IMR-90 (cell line): ENCODE measurements around the gene RBM11. TPM values are rescaled to one million over a fixed set of nuclear protein-coding genes. Genes with fewer than 3 reads are reported as not detected.
A peak's percentile ranks its signal among the peaks of the same experiment; 100 is the strongest.
"Not testable (repeated sequence)": the region's sequence is repeated elsewhere in the genome, so short reads cannot be mapped to it uniquely, and the experiment has no call there.

Experiments
- ATAC-seq: fragments of 200-7000 bp; cut with Tn5 transposase; 2 replicates; pipeline ENCODE4 v1.9.1; 2020; ENCODE audit warnings: low read depth, mild to moderate bottlenecking, moderate library complexity
- BruUV-seq: library from RNA; stranded (reverse); fragments of 400-500 nt; replicated peaks from 2 replicates; lab custom pipeline; 2021; lab: Mats Ljungman, UMichigan
- CTCF ChIA-PET: fragments of 300-600 bp; formaldehyde crosslinking; extraction: SDS; loops from one replicate; lab custom pipeline; 2021; ENCODE audit warnings: antibody characterized with exemption; lab: Yijun Ruan, JAX
- POLR2A ChIA-PET: fragments of 300-600 bp; sonication (Branson Sonifier 250); formaldehyde crosslinking; loops from one replicate; lab custom pipeline; 2022; ENCODE audit warnings: antibody characterized with exemption; ENCODE audit not compliant: unreplicated experiment; lab: Charles Lee
- DNase-seq: peaks from one replicate; pipeline ENCODE4 v3.0.0; 2013
- H2AFZ ChIP-seq: replicated peaks from 2 replicates; pipeline ENCODE3; 2013; ENCODE audit warnings: low read length, mild to moderate bottlenecking; ENCODE audit not compliant: poor library complexity
- H2AK5ac ChIP-seq: 2 replicates; pipeline ENCODE4 v1.6.1; 2013; ENCODE audit warnings: low read depth, low read length, inconsistent platforms
- H2AK9ac ChIP-seq: replicated peaks from 2 replicates; pipeline ENCODE3; 2013; ENCODE audit warnings: mild to moderate bottlenecking, low read depth, low read length, moderate library complexity; ENCODE audit not compliant: poor library complexity
- H2BK120ac ChIP-seq: 2 replicates; pipeline ENCODE4 v1.6.1; 2013; ENCODE audit warnings: low read depth, low read length, inconsistent platforms
- H2BK15ac ChIP-seq: 3 replicates; pipeline ENCODE4 v1.6.1; 2013; ENCODE audit warnings: low read depth, low read length, inconsistent platforms
- H2BK20ac ChIP-seq: 2 replicates; pipeline ENCODE4 v1.6.1; 2013; ENCODE audit warnings: low read depth, mild to moderate bottlenecking, inconsistent platforms, low read length, moderate library complexity
- H2BK5ac ChIP-seq: 2 replicates; pipeline ENCODE4 v1.6.1; 2013; ENCODE audit warnings: mild to moderate bottlenecking, low read depth, low read length, inconsistent platforms; ENCODE audit not compliant: poor library complexity, severe bottlenecking
- H3K14ac ChIP-seq: replicated peaks from 2 replicates; pipeline ENCODE4 v1.6.1; 2013; ENCODE audit warnings: low read depth, low read length, inconsistent platforms
- H3K18ac ChIP-seq: 2 replicates; pipeline ENCODE4 v1.6.1; 2013; ENCODE audit warnings: low read depth, low read length, control low read depth
- H3K23ac ChIP-seq: 2 replicates; pipeline ENCODE4 v1.6.1; 2013; ENCODE audit warnings: low read depth, low read length, inconsistent platforms
- H3K27ac ChIP-seq: 2 replicates; pipeline ENCODE4 v1.5.1; 2013; ENCODE audit warnings: mild to moderate bottlenecking, control low read depth, low read length; ENCODE audit not compliant: insufficient read depth
- H3K27me3 ChIP-seq: 2 replicates; pipeline ENCODE4 v1.6.1; 2013; ENCODE audit warnings: low read length; ENCODE audit not compliant: control insufficient read depth, insufficient read depth
- H3K36me3 ChIP-seq: 2 replicates; pipeline ENCODE4 v1.6.1; 2013; ENCODE audit warnings: low read length, mixed read lengths; ENCODE audit not compliant: control insufficient read depth, insufficient read depth
- H3K4ac ChIP-seq: 2 replicates; pipeline ENCODE4 v1.6.1; 2013; ENCODE audit warnings: low read depth, low read length, inconsistent platforms
- H3K4me1 ChIP-seq: 2 replicates; pipeline ENCODE4 v1.6.1; 2013; ENCODE audit warnings: low read length, mixed read lengths; ENCODE audit not compliant: control insufficient read depth, insufficient read depth
- H3K4me2 ChIP-seq: 2 replicates; pipeline ENCODE4 v1.6.1; 2013; ENCODE audit warnings: low read depth, mild to moderate bottlenecking, control low read depth, low read length, moderate library complexity
- H3K4me3 ChIP-seq: 2 replicates; pipeline ENCODE4 v1.5.1; 2013; ENCODE audit warnings: low read depth, mild to moderate bottlenecking, control low read depth, low read length, moderate library complexity; ENCODE audit not compliant: insufficient read depth
- H3K56ac ChIP-seq: 2 replicates; pipeline ENCODE4 v1.6.1; 2013; ENCODE audit warnings: low read length, inconsistent platforms; ENCODE audit not compliant: insufficient read depth; ENCODE audit errors: extremely low read depth
- H3K79me1 ChIP-seq, 2 experiments: 2 replicates each; pipeline ENCODE4 v1.6.1; 2013; ENCODE audit warnings: low read length in 2 of 2, inconsistent platforms in 1 of 2, low read depth in 1 of 2
- H3K9ac ChIP-seq: 2 replicates; pipeline ENCODE4 v1.6.1; 2013; ENCODE audit warnings: low read depth, low read length, control low read depth
- H3K9me1 ChIP-seq: 2 replicates; pipeline ENCODE4 v1.6.1; 2013; ENCODE audit warnings: low read length, inconsistent platforms; ENCODE audit not compliant: insufficient read depth
- H3K9me3 ChIP-seq: 2 replicates; pipeline ENCODE4 v1.6.1; 2013; ENCODE audit warnings: low read length; ENCODE audit not compliant: control insufficient read depth, insufficient read depth
- H4K20me1 ChIP-seq: 2 replicates; pipeline ENCODE4 v1.6.1; 2013; ENCODE audit warnings: low read length, inconsistent platforms; ENCODE audit not compliant: insufficient read depth
- H4K5ac ChIP-seq: 2 replicates; pipeline ENCODE4 v1.6.1; 2013; ENCODE audit warnings: mild to moderate bottlenecking, low read depth, low read length, control low read depth
- H4K8ac ChIP-seq, 2 experiments: 2 replicates each; pipeline ENCODE4 v1.6.1; 2013; ENCODE audit warnings: low read depth in 2 of 2, low read length in 2 of 2, control low read depth in 1 of 2, inconsistent platforms in 1 of 2
- H4K91ac ChIP-seq: 2 replicates; pipeline ENCODE4 v1.6.1; 2013; ENCODE audit warnings: low read depth, low read length, inconsistent platforms; ENCODE audit not compliant: insufficient read depth
- MAFK ChIP-seq: IDR thresholded peaks from 2 replicates; pipeline ENCODE4 v1.6.1; 2012; ENCODE audit warnings: low read depth, low read length, improper control_type of control experiment
- RAD21 ChIP-seq: IDR thresholded peaks from 2 replicates; pipeline ENCODE4 v1.6.1; 2012; ENCODE audit warnings: low read length, improper control_type of control experiment
- WGBS, 2 experiments: methylation state at CpG; one replicate each; pipeline versions ENCODE4 v1.1.5 to v1.1.7; 2013; ENCODE audit warnings: missing lambda C conversion rate in 2 of 2; ENCODE audit not compliant: insufficient read length in 1 of 2; ENCODE audit errors: extremely low coverage in 2 of 2; 5-methylcytosine and 5-hydroxymethylcytosine counted together
- dilution Hi-C: fragments of 300-500 bp; cut with HindIII; formaldehyde crosslinking; loops from one replicate; pipeline ENCODE4 v1.14.3; 2018; ENCODE audit warnings: low sequenced_read_pairs; ENCODE audit not compliant: unreplicated experiment
- in situ Hi-C: fragments of 300-500 bp; cut with MboI; formaldehyde crosslinking; loops from 3 replicates; pipeline ENCODE4 v1.14.3; 2019; ENCODE audit warnings: low sequenced_read_pairs, inconsistent platforms, mixed read lengths
- intact Hi-C: fragments of 100-400 bp; cut with micrococcal nuclease; formaldehyde crosslinking; loops from 2 replicates; pipeline ENCODE4 v1.10.0; 2022
- polyA plus RNA-seq, 3 experiments: library from polyadenylated mRNA; depleted of rRNA; stranded (reverse); fragments of >200 nt; gene quantifications; 2 replicates each; pipeline ENCODE4 v1.2.3, GENCODE V29; 2012; ENCODE audit warnings: low replicate concordance in 1 of 3
- total RNA-seq: library from RNA; depleted of rRNA; stranded (reverse); fragments of >200 nt; gene quantifications from 2 replicates; pipeline ENCODE4 v1.2.3, GENCODE V29; 2012

The RBM11 gene
- total and polyA plus RNA-seq, 2 of the 4 experiments (the other 2 are of a cell fraction): 0.10 to 0.18 TPM

DNA sequence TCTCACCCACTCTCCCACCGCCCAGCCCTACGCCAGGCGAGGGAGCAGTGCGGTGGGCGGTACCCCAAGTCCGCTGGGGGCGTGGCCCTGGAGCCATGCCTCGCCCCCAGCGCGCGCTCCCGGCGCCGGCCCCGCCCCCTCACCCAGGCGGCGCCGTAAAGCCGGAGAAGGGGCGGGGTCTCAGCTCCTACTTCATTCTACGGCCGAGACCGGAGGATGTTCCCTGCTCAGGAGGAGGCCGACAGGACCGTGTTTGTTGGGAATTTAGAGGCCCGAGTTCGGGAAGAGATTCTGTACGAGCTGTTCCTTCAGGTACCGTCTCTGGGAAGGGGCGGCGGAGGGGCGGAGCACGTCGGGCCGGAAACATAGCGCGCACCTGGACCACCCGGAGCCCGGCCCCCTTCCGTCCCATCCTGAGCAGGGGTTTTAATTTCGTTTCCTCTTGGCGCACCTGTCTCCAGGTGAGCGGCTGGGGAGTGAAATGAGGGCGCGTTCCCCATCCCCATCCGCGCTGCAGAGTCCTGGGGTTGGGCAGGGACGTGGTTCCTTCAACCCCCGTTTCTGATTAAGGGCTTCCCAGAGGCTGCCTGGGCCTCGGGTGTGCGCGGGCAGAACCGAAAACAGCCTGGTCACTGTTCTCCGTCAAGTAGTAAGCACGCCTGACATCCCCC, at the start of gene RBM11 (continued):
- TF ChIP-seq MAFK (no peak), RAD21 (no peak)

DNA sequence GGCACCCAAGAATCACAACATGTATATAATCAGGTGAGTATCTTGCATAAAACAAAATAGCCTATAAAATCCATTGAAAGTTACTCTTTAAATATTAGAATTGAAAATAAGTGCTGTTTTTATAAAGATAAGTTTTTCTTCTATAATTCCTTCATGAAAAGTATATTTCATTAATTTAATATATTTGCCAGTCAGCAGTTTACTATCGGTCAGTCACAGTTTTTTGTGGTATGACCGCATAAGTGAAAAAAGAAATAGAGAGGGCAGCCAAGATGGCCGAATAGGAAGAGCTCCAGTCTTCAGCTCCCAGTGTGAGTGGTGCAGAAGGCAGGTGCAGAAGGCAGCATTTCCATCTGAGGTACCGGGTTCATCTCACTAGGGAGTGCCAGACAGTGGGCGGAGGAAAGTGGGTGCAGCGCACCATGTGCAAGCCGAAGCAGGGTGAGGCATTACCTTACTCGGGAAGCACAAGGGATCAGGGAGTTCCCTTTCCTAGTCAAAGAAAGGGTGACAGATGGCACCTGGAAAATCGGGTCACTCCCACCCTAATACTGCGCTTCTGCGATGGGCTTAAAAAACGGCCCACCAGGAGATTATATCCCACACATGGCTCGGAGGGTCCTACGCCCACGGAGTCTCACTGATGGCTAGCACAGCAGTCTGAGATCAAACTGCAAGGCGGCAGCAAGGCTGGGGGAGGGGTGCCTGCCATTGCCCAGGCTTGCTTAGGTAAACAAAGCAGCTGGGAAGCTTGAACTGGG, 49.3 kb upstream of the RBM11 start:
- H2AK9ac ChIP-seq, intact Hi-C loops, H3K79me1 ChIP-seq, H3K4me1 ChIP-seq, H3K9me3 ChIP-seq, H3K27ac ChIP-seq, DNase-seq, H4K20me1 ChIP-seq, H4K5ac ChIP-seq, H3K23ac ChIP-seq, H3K27me3 ChIP-seq, H2BK20ac ChIP-seq, H4K8ac ChIP-seq, H2BK120ac ChIP-seq, H2BK15ac ChIP-seq, H3K9me1 ChIP-seq, dilution Hi-C loops, POLR2A ChIA-PET, H3K4me3 ChIP-seq, H3K4me2 ChIP-seq, CTCF ChIA-PET, BruUV-seq, H3K9ac ChIP-seq, H3K4ac ChIP-seq, H2AK5ac ChIP-seq, H2BK5ac ChIP-seq, ATAC-seq, H3K18ac ChIP-seq, H3K14ac ChIP-seq, H3K36me3 ChIP-seq, in situ Hi-C loops, H3K56ac ChIP-seq, H4K91ac ChIP-seq, H2AFZ ChIP-seq: not testable (repeated sequence)
- 62% methylated on average over 4 of the region's 16 CpGs; no CpG with 5 or more reads in 1 of the 2 experiments for WGBS, 2 experiments
- TF ChIP-seq MAFK: peak; percentile 48
